ENCODE data around the gene TCN2.

DNA sequence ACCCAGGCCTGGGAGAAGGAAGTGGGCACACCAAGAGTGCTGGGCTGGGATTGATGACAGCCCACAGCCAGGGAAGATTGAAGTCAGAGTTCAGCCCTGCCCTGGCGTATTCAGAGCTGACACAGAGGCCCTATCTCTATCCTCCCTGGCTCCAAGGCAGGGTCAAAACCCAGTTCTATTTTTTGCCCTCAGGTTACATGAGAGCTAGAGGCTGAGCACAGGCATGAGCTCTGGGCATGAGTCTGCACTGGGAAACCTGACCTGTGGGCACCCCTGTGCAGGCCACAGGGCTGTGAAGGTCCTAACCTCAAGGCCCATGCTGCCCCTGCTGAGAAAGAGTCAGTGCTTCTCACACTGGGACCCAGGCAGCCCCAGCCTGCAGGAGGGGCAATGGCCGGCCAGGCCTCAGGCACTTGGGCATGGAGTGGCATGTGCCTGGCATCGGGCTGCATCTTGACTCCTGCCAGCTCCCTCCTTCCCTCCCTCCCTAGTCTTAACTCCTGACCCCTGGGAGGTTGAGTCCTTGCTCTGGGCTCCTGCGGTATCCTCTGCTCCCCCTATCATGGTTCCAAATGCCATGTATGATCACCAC, 34.0 kb downstream of the TCN2 start:
- TF ChIP-seq RARB (CRISPR knock-in tag; IDR thresholded peaks at IDR 0.05) (no peak), ZFP3 (CRISPR knock-in tag; IDR thresholded peaks at IDR 0.05) (no peak), PPARA (CRISPR knock-in tag; IDR thresholded peaks at IDR 0.05; ENCODE audit: borderline replicate concordance) (no peak), BACH2 (CRISPR knock-in tag; IDR thresholded peaks at IDR 0.05; ENCODE audit: borderline replicate concordance) (no peak), ZC3H10 (CRISPR knock-in tag; IDR thresholded peaks at IDR 0.05) (no peak), ARNTL (CRISPR knock-in tag; IDR thresholded peaks at IDR 0.05; ENCODE audit: borderline replicate concordance, low read depth) (no peak), ZFP30 (CRISPR knock-in tag; IDR thresholded peaks at IDR 0.05) (no peak), ZNF565 (CRISPR knock-in tag; conservative IDR thresholded peaks at IDR 0.05; ENCODE audit: low read depth) (no peak), ZNF70 (CRISPR knock-in tag; IDR thresholded peaks at IDR 0.05) (no peak)
